ENCODE data around the gene CSK.

The CSK gene

GRCh38 chr15:74795966-74796625 is 14.2 kb downstream of the CSK start:
- Histone ChIP-seq H3K27me3 (ENCODE audit: insufficient read depth, poor library complexity, severe bottlenecking) (no peaks in the 10 kb centered on the region), H3K4me1 (ENCODE audit: insufficient read depth, poor library complexity, severe bottlenecking) (peaks cover 34% of the 10 kb centered on the region), H3K27ac (ENCODE audit: poor library complexity, severe bottlenecking) (peak overlapping the region; percentile 9), H3K4me3 (ENCODE audit: severe bottlenecking) (no peak overlapping the region), H3K9me3 (ENCODE audit: severe bottlenecking) (no peaks in the 10 kb centered on the region), H3K36me3 (ENCODE audit: low read depth) (peaks cover 47% of the 10 kb centered on the region)
- TF ChIP-seq, protein P1, sequence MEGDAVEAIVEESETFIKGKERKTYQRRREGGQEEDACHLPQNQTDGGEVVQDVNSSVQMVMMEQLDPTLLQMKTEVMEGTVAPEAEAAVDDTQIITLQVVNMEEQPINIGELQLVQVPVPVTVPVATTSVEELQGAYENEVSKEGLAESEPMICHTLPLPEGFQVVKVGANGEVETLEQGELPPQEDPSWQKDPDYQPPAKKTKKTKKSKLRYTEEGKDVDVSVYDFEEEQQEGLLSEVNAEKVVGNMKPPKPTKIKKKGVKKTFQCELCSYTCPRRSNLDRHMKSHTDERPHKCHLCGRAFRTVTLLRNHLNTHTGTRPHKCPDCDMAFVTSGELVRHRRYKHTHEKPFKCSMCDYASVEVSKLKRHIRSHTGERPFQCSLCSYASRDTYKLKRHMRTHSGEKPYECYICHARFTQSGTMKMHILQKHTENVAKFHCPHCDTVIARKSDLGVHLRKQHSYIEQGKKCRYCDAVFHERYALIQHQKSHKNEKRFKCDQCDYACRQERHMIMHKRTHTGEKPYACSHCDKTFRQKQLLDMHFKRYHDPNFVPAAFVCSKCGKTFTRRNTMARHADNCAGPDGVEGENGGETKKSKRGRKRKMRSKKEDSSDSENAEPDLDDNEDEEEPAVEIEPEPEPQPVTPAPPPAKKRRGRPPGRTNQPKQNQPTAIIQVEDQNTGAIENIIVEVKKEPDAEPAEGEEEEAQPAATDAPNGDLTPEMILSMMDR (IDR thresholded peaks at IDR 0.05; ENCODE audit: poor library complexity, severe bottlenecking), result no peak
- DNase-seq (ENCODE audit: low spot score) (no peak), ATAC-seq (ENCODE audit: low read depth) (no peak)

GRCh38 chr15:74798388-74799254 is 16.7 kb downstream of the CSK start:
- DNase-seq (ENCODE audit: low spot score) (no peak), ATAC-seq (ENCODE audit: low read depth) (no peak)
- Histone ChIP-seq H3K9me3 (ENCODE audit: severe bottlenecking) (no peaks in the 10 kb centered on the region), H3K4me1 (ENCODE audit: insufficient read depth, poor library complexity, severe bottlenecking) (peaks cover 30% of the 10 kb centered on the region), H3K27ac (ENCODE audit: poor library complexity, severe bottlenecking) (peak overlapping the region; percentile 76), H3K4me3 (ENCODE audit: severe bottlenecking) (no peak overlapping the region), H3K27me3 (ENCODE audit: insufficient read depth, poor library complexity, severe bottlenecking) (no peaks in the 10 kb centered on the region), H3K36me3 (ENCODE audit: low read depth) (peaks cover 56% of the 10 kb centered on the region)
- TF ChIP-seq, protein P1 (IDR thresholded peaks at IDR 0.05; ENCODE audit: poor library complexity, severe bottlenecking), result no peak

- Histone ChIP-seq H3K4me3 (ENCODE audit: severe bottlenecking) (no peak overlapping the region), H3K36me3 (ENCODE audit: low read depth) (peaks cover 60% of the 10 kb centered on the region), H3K27ac (ENCODE audit: poor library complexity, severe bottlenecking) (peak overlapping the region; percentile 76), H3K4me1 (ENCODE audit: insufficient read depth, poor library complexity, severe bottlenecking) (peaks cover 28% of the 10 kb centered on the region), H3K27me3 (ENCODE audit: insufficient read depth, poor library complexity, severe bottlenecking) (no peaks in the 10 kb centered on the region), H3K9me3 (ENCODE audit: severe bottlenecking) (no peaks in the 10 kb centered on the region)
- ATAC-seq (ENCODE audit: low read depth) (peak; percentile 6), DNase-seq (ENCODE audit: low spot score) (no peak)
- TF ChIP-seq, protein P1 (IDR thresholded peaks at IDR 0.05; ENCODE audit: poor library complexity, severe bottlenecking), result no peak
Observed at GRCh38 chr15:74799255-74799855, 17.5 kb downstream of the CSK start.

DNA sequence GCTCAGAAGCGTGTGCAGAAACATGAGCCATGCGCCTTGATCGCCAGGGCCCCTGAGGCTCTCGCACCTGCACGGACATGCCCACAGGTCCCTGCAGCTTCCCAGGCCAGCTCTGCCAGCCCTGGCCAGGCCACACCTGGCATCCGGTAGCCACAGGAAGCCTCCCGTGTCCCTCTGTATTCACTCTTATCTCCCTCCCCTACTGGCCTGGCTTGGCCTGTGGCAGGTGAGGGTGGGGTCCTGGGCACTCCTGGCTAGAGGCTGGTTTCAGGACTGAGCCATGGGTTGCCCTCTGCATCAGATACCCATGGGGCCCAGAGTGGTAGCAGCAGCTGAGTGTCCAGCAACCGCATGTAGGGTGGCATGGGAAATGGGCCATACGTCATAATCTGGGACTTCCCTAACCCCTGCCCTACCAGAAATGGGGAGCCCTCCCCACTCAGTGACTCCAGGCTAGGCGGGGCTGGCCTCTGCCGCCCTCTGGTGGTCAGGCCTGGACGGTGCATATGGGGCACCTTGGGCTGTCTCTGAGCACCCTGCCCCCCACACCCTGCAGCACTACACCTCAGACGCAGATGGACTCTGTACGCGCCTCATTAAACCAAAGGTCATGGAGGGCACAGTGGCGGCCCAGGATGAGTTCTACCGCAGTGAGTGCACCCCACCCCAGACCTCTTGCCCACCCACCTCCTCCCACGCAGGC is 18.1 kb downstream of the CSK start:
- peak overlapping the region; percentile 76 for H3K27ac ChIP-seq (ENCODE audit: poor library complexity, severe bottlenecking)
- H3K36me3 ChIP-seq (ENCODE audit: low read depth), result peaks cover 58% of the 10 kb centered on the region
- H3K27me3 ChIP-seq (ENCODE audit: insufficient read depth, poor library complexity, severe bottlenecking), result no peaks in the 10 kb centered on the region
- H3K4me3 ChIP-seq (ENCODE audit: severe bottlenecking), result no peak overlapping the region
- no peaks in the 10 kb centered on the region for H3K9me3 ChIP-seq (ENCODE audit: severe bottlenecking)
- TF ChIP-seq, protein P1 (IDR thresholded peaks at IDR 0.05; ENCODE audit: poor library complexity, severe bottlenecking), result peak; percentile 100
- peaks cover 24% of the 10 kb centered on the region for H3K4me1 ChIP-seq (ENCODE audit: insufficient read depth, poor library complexity, severe bottlenecking)
- peak; percentile 85 for ATAC-seq (ENCODE audit: low read depth)
- peak; percentile 98 for DNase-seq (ENCODE audit: low spot score)

All from RWPE2 (cell line).